ENCODE measurements around the gene LTO1. TPM values are rescaled to one million over a fixed set of nuclear protein-coding genes. Genes with fewer than 3 reads are reported as not detected.
A peak's percentile ranks its signal among the peaks of the same experiment; 100 is the strongest.

The LTO1 gene
- total RNA-seq, 2 donors from 2014 or later: 23.2 to 32.2 TPM

DNA sequence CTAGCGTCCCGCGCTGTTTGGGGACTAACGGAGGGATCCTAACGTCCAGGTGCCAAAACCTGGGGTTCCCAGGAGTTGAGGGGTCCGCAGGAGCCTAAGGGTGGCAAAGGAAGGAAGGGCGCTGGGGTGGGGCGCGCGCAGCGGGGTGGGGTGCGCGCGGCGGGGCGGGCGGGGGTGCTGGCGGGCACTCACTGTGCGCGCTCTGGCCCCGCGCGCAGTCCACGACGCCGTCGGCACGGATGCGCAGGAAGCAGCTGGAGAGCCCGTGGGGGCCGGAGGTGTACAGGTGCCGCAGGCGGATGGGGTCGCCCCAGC lies 28.3 kb upstream of the LTO1 start:
- Histone ChIP-seq H3K36me3 (ENCODE audit: control insufficient read depth, insufficient read depth, low read length) (no peaks in the 10 kb centered on the region), H3K4me3 (ENCODE audit: low read length) (no peak overlapping the region), H3K27ac (ENCODE audit: low read depth, low read length) (no peak overlapping the region), H3K9ac (ENCODE audit: extremely low read depth, low read length, poor library complexity, severe bottlenecking) (no peak overlapping the region), H3K4me1 (ENCODE audit: control insufficient read depth, insufficient read depth, low read length) (peaks cover 6% of the 10 kb centered on the region), H3K9me3 (ENCODE audit: control insufficient read depth, low read length) (no peaks in the 10 kb centered on the region), H3K27me3 (ENCODE audit: control insufficient read depth, insufficient read depth, low read length, poor library complexity, severe bottlenecking) (peaks cover 53% of the 10 kb centered on the region)
- Mint-ChIP-seq H3K27me3 (ENCODE audit: insufficient read depth) (peaks cover 35% of the 10 kb centered on the region), H3K4me1 (peaks cover 33% of the 10 kb centered on the region), H3K36me3 (ENCODE audit: low read depth) (no peaks in the 10 kb centered on the region), H3K27ac (no peak overlapping the region), H3K4me3 (peak overlapping the region; percentile 40), H3K9me3 (no peaks in the 10 kb centered on the region)
- WGBS, 2 experiments (ENCODE audit: insufficient coverage in 1 of 2, insufficient read length in 1 of 2): 4% methylated on average over 34 of the region's 34 CpGs; no CpG with 5 or more reads in 1 of the 2 experiments
- TF ChIP-seq, protein P1, sequence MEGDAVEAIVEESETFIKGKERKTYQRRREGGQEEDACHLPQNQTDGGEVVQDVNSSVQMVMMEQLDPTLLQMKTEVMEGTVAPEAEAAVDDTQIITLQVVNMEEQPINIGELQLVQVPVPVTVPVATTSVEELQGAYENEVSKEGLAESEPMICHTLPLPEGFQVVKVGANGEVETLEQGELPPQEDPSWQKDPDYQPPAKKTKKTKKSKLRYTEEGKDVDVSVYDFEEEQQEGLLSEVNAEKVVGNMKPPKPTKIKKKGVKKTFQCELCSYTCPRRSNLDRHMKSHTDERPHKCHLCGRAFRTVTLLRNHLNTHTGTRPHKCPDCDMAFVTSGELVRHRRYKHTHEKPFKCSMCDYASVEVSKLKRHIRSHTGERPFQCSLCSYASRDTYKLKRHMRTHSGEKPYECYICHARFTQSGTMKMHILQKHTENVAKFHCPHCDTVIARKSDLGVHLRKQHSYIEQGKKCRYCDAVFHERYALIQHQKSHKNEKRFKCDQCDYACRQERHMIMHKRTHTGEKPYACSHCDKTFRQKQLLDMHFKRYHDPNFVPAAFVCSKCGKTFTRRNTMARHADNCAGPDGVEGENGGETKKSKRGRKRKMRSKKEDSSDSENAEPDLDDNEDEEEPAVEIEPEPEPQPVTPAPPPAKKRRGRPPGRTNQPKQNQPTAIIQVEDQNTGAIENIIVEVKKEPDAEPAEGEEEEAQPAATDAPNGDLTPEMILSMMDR (conservative IDR thresholded peaks at IDR 0.05): no peak
- DNase-seq: no peak

DNA sequence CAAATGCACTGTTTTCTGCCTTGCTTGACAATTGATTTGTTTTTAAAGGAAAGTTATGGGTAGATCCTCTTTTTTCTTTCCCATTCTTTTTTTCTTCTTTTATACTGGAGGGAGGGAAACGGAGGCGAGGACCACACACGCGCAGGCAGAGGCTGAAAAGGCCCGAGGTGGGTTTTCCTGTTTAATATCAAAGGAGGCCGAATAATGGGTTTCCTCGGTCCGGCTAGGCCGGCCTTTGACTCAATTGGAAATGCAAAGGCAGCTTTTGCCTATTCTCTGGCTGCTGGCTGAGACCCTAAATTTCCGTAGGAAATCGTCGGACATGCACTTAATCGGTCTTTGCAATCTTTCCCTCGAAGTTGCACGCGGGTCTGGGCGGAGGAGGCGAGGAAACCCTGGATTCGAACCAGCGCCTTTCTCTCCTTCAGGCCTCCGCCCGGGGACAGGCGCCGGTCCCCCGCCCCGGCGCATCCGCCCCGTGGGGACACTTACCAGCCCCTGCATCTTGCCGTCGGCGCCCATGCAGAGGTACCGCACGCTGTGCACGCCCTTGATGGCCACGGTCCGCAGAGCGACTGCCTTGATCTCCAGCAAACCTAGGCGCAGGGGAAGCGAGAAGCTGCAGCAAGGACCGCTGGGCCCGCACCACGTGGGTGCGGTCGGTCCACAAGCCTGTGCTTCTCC lies 27.8 kb upstream of the LTO1 start:
- peak overlapping the region; percentile 40 for H3K4me3 Mint-ChIP-seq
- H3K36me3 Mint-ChIP-seq (ENCODE audit: low read depth): no peaks in the 10 kb centered on the region
- 7 to 15% methylated on average over 35 to 45 of the region's 45 CpGs for WGBS, 2 experiments (ENCODE audit: insufficient coverage in 1 of 2, insufficient read length in 1 of 2)
- no peaks in the 10 kb centered on the region for H3K9me3 Mint-ChIP-seq
- H3K4me1 Mint-ChIP-seq: peaks cover 33% of the 10 kb centered on the region
- Histone ChIP-seq H3K27ac (ENCODE audit: low read depth, low read length) (no peak overlapping the region), H3K9ac (ENCODE audit: extremely low read depth, low read length, poor library complexity, severe bottlenecking) (no peak overlapping the region), H3K4me1 (ENCODE audit: control insufficient read depth, insufficient read depth, low read length) (peaks cover 6% of the 10 kb centered on the region), H3K27me3 (ENCODE audit: control insufficient read depth, insufficient read depth, low read length, poor library complexity, severe bottlenecking) (peaks cover 53% of the 10 kb centered on the region), H3K9me3 (ENCODE audit: control insufficient read depth, low read length) (no peaks in the 10 kb centered on the region), H3K36me3 (ENCODE audit: control insufficient read depth, insufficient read depth, low read length) (no peaks in the 10 kb centered on the region), H3K4me3 (ENCODE audit: low read length) (no peak overlapping the region)
- no peak overlapping the region for H3K27ac Mint-ChIP-seq
- peak; percentile 80 for DNase-seq
- TF ChIP-seq, protein P1 (conservative IDR thresholded peaks at IDR 0.05): no peak
- H3K27me3 Mint-ChIP-seq (ENCODE audit: insufficient read depth): peaks cover 35% of the 10 kb centered on the region

DNA sequence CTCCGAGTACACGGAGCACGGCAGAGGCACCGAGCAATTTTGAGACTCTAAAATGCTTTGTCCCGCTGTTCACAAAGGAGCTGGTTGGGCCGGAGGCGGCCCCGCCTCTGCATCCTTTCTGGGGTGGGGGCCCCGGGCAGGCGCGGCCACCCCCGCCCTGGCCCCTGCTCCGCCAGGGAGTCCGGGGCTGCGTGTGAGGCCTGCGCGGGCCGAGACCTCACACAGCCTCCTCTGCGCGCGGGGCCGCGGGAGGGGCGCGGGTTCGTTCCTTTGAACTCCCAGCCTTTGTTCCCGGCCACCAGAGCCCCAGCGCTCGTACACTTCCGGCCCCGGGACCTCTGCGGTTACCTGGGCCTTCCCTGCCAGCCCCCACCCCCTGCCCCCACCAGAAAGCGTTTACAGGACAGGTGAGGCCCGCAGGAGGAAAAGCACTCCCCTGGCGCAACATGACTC lies 27.1 kb upstream of the LTO1 start:
- 10 to 16% methylated on average over 11 to 35 of the region's 35 CpGs for whole genome bisulfite sequencing, 2 experiments (ENCODE audit: insufficient coverage in 1 of 2, insufficient read length in 1 of 2)
- Mint-ChIP-seq H3K27ac (no peak overlapping the region), H3K9me3 (no peaks in the 10 kb centered on the region), H3K27me3 (ENCODE audit: insufficient read depth) (peaks cover 35% of the 10 kb centered on the region), H3K36me3 (ENCODE audit: low read depth) (no peaks in the 10 kb centered on the region), H3K4me3 (peak overlapping the region; percentile 40), H3K4me1 (peaks cover 31% of the 10 kb centered on the region)
- DNase-seq: peak; percentile 83
- no peak overlapping the region for H3K27ac ChIP-seq (ENCODE audit: low read depth, low read length)
- H3K36me3 ChIP-seq (ENCODE audit: control insufficient read depth, insufficient read depth, low read length): no peaks in the 10 kb centered on the region
- peaks cover 53% of the 10 kb centered on the region for H3K27me3 ChIP-seq (ENCODE audit: control insufficient read depth, insufficient read depth, low read length, poor library complexity, severe bottlenecking)
- no peak overlapping the region for H3K9ac ChIP-seq (ENCODE audit: extremely low read depth, low read length, poor library complexity, severe bottlenecking)
- TF ChIP-seq, protein P1 (conservative IDR thresholded peaks at IDR 0.05): no peak
- no peak overlapping the region for H3K4me3 ChIP-seq (ENCODE audit: low read length)
- H3K4me1 ChIP-seq (ENCODE audit: control insufficient read depth, insufficient read depth, low read length): peaks cover 6% of the 10 kb centered on the region
- H3K9me3 ChIP-seq (ENCODE audit: control insufficient read depth, low read length): no peaks in the 10 kb centered on the region
